ENCODE results near the gene TRIM60. TPM values are rescaled to one million over a fixed set of nuclear protein-coding genes. Genes with fewer than 3 reads are reported as not detected.
"Not testable (repeated sequence)": the region's sequence is repeated elsewhere in the genome, so short reads cannot be mapped to it uniquely, and the experiment has no call there.

The TRIM60 gene
- total RNA-seq, 2 experiments from 2014 or later = not detected

DNA sequence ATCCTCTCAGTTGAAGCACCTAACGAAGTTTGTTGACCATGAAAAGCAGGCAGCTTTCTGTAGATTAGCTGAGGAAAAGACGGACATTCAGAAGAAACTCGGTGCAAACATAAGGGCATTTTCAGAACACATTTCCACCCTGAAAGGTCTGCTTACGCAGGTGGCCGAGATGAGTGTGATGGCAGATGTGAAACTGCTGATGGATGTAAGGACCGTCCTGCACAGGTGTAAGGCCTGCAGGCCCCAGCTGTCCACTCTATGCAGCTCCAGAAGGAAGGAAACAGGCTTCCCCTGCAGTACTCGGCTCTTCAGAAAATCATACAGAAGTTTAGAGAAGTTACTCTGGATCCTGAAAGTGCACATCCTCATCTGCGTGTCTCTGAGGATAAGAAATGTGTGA lies 20.8 kb upstream of the TRIM60 start:
- Mint-ChIP-seq H3K4me1 (peaks cover 14% of the 10 kb centered on the region), H3K27me3 (peaks cover 43% of the 10 kb centered on the region), H3K4me3 (no peak overlapping the region), H3K27ac (no peak overlapping the region), H3K36me3 (ENCODE audit: low read depth) (no peaks in the 10 kb centered on the region), H3K9me3 (no peaks in the 10 kb centered on the region)
- DNase-seq = no peak
- CTCF ChIA-PET = no interaction called here
- POLR2A ChIA-PET = no interaction called here

DNA sequence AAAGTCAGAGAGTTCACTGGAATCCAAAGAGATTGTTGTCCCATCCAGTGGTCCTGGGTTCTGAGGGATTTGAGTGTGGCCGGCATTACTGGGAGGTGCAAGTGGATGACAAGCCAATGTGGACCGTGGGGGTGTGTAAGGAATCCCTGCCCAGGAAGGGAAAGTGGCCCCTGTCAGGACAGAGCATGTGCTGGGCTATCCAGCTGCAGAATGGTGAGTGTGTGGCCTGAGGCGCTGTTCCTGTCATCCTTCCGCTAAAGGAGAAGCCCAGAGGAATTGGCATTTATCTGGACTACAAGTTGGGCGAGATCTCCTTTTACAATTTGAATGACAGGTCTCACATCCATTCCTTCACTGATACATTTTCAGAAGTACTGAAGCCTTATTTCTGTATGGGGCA lies 20.4 kb upstream of the TRIM60 start:
- Mint-ChIP-seq H3K36me3 (ENCODE audit: low read depth) (no peaks in the 10 kb centered on the region), H3K4me3 (no peak overlapping the region), H3K27me3 (peaks cover 39% of the 10 kb centered on the region), H3K27ac (no peak overlapping the region), H3K9me3 (no peaks in the 10 kb centered on the region), H3K4me1 (peaks cover 14% of the 10 kb centered on the region)
- CTCF ChIA-PET = no interaction called here
- POLR2A ChIA-PET = no interaction called here
- no peak for DNase-seq

GRCh38 chr4:165013691-165014090 lies 18.1 kb upstream of the TRIM60 start:
- H3K27me3 Mint-ChIP-seq = peaks cover 33% of the 10 kb centered on the region
- CTCF ChIA-PET = no interaction called here

GRCh38 chr4:165016971-165017370 lies 14.8 kb upstream of the TRIM60 start:
- POLR2A ChIA-PET = no interaction called here
- Mint-ChIP-seq H3K4me1 (no peaks in the 10 kb centered on the region), H3K27me3 (peaks cover 23% of the 10 kb centered on the region), H3K27ac (peak overlapping the region; percentile 14), H3K36me3 (ENCODE audit: low read depth) (no peaks in the 10 kb centered on the region), H3K9me3 (no peaks in the 10 kb centered on the region), H3K4me3 (no peak overlapping the region)
- DNase-seq = no peak
- CTCF ChIA-PET = interaction anchor here (0.6 kb wide), 1 partner anchor 39 kb away, joined by 3 read pairs; no protein-coding TSS in a partner anchor

More at GRCh38 chr4:165013691-165014090, 18.1 kb upstream of the TRIM60 start:
- Mint-ChIP-seq H3K9me3 (no peaks in the 10 kb centered on the region), H3K4me3 (no peak overlapping the region), H3K4me1 (peaks cover 14% of the 10 kb centered on the region), H3K27ac (no peak overlapping the region), H3K36me3 (ENCODE audit: low read depth) (no peaks in the 10 kb centered on the region)
- POLR2A ChIA-PET = no interaction called here
- no peak for DNase-seq

- H3K27ac Mint-ChIP-seq; H3K9me3 Mint-ChIP-seq; H3K27me3 Mint-ChIP-seq; CTCF ChIA-PET; H3K4me1 Mint-ChIP-seq; POLR2A ChIA-PET; DNase-seq; H3K36me3 Mint-ChIP-seq (ENCODE audit: low read depth); H3K4me3 Mint-ChIP-seq: not testable (repeated sequence)
These were observed 11.8 kb upstream of the TRIM60 start for GRCh38 chr4:165019995-165020394.

DNA sequence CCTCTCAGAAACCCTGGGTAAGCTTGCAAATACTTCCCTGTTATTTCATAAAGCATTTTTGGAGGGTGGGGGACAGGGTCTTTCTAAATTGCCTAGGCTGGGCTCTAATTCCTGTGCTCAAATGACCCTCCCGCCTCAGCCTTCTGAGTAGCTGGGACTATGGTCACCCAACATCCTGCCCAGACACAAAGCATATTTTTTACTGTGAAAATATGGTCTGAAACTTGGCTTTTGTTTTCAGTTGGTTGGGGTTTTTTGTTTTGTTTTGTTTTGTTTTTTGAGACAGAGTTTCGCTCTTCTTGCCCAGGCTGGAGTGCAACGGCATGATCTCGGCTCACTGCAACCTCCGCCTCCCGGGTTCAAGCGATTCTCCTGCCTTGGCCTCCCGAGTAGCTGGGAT lies 6.0 kb upstream of the TRIM60 start:
- H3K9me3 Mint-ChIP-seq; H3K4me3 Mint-ChIP-seq; H3K27ac Mint-ChIP-seq; H3K27me3 Mint-ChIP-seq; DNase-seq; H3K4me1 Mint-ChIP-seq; H3K36me3 Mint-ChIP-seq (ENCODE audit: low read depth); POLR2A ChIA-PET: not testable (repeated sequence)
- CTCF ChIA-PET = interaction anchor here (1.4 kb wide), 1 partner anchor 12 kb away, joined by 3 read pairs; no protein-coding TSS in a partner anchor

DNA sequence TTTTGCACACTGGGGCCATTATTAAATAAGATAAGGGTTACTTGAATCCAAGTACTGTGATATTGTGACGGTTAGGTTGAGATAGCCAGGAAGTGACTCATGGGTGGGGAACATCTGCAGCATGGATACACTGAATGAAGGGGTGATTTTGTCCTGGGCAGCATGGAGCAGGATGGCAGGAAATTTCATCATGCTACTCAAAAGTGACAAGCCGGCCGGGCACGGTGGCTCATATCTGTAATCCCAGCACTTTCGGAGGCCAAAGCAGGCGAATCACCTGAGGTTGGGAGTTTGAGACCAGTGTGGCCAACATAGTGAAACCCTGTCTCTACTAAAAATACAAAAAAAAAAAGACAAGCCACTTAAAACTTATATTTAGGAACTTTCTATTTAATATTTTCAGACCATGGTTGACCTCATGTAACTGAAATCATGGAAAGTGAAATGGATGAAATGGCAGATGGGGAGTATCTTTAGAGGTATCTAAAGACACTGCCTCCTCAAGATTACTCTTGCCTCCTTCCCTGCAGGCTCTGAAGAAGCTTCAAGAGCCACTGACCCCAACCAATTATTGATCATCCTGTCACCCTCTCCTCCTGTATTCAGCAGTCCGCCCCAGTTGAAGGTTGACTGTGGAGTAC lies 3.9 kb upstream of the TRIM60 start:
- peaks cover 3% of the 10 kb centered on the region for H3K27me3 Mint-ChIP-seq
- POLR2A ChIA-PET = no interaction called here
- H3K36me3 Mint-ChIP-seq (ENCODE audit: low read depth) = no peaks in the 10 kb centered on the region
- H3K4me1 Mint-ChIP-seq = no peaks in the 10 kb centered on the region
- no peak overlapping the region for H3K27ac Mint-ChIP-seq
- no peak for DNase-seq
- H3K4me3 Mint-ChIP-seq = no peak overlapping the region
- CTCF ChIA-PET = interaction anchor here (0.7 to 0.9 kb wide), 2 partner anchors 35 to 48 kb away, joined by 3 read pairs; no protein-coding TSS in a partner anchor
- no peaks in the 10 kb centered on the region for H3K9me3 Mint-ChIP-seq

DNA sequence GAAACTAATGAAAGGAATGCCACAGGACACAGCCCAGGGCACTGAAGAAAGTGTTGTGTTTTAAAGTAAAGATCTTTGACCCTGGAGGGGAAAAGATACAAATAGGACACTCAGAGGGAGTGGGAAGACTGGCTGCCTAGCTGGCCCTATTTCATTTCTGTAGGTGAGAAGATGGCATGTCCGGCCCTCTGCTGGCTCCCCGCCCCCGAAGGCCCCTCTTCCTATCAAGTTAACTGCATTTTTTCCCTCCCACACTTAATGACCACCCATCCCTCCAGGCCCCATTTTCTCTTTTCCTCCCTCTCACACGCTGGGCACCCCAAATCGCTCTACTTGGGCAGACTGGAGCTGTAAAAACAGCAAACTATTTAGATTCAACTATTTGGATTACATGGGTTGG lies 16.4 kb downstream of the TRIM60 start:
- Mint-ChIP-seq H3K4me3 (no peak overlapping the region), H3K36me3 (ENCODE audit: low read depth) (no peaks in the 10 kb centered on the region), H3K27ac (no peak overlapping the region), H3K27me3 (no peaks in the 10 kb centered on the region), H3K4me1 (no peaks in the 10 kb centered on the region), H3K9me3 (no peaks in the 10 kb centered on the region)
- no peak for DNase-seq
- POLR2A ChIA-PET = no interaction called here
- CTCF ChIA-PET = interaction anchor here (1.2 kb wide), 1 partner anchor 11 kb away, joined by 3 read pairs; no protein-coding TSS in a partner anchor

DNA sequence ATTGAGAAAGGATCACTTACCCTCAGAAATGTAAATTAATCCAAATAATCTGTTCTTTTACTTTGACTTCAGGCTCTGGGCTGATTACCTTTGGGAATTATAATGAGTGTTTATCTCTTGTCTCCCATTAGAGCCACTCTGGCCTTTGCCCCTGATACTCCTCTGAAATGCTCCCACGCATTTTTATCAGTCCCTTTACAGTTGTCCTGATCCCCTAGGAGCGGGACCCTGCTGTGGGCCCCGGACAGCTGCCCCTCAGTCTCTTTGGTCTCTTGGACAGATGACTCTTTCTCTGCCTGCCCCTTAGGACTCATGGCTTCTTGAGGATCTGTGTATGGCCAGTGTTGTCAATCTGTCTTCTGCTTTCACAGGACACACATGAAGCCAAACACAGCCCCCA lies 20.8 kb downstream of the TRIM60 start:
- Mint-ChIP-seq H3K4me3 (no peak overlapping the region), H3K4me1 (no peaks in the 10 kb centered on the region), H3K36me3 (ENCODE audit: low read depth) (no peaks in the 10 kb centered on the region), H3K9me3 (no peaks in the 10 kb centered on the region), H3K27me3 (no peaks in the 10 kb centered on the region), H3K27ac (no peak overlapping the region)
- ChIA-PET POLR2A (no interaction called here), CTCF (no interaction called here)
- no peak for DNase-seq

DNA sequence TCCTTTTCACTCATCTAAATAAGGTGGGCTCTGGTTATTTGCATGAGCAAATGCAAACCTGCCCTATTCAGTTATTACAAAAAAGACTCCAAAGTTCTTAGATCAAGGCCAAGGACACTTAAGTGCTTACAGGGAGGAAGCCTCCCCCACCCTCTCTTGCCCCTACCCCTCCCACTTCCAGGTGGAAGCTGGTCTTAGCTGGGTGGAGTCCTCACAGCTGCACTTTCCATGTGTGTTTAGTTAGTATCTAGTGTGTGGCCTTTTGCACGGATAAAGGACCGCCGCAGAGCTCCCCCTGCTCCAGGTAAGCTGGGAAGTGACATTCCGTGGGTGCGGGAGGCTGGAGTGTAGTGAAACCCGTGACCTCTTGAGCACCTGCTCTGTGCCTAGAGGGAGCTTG lies 21.8 kb downstream of the TRIM60 start, which contains the start of gene TRIM75:
TRIM75 (plus strand) TSS at position 222 of the 400 bp plus-strand sequence. CDS start 5,282 bp downstream, outside the sequence.
- Mint-ChIP-seq H3K4me3 (no peak within 1 kb of the TSS), H3K4me1 (no peaks in the 10 kb centered on the region), H3K36me3 (ENCODE audit: low read depth) (no peaks in the 10 kb centered on the region), H3K27me3 (no peaks in the 10 kb centered on the region), H3K27ac (no peak within 1 kb of the TSS), H3K9me3 (no peaks in the 10 kb centered on the region)
- ChIA-PET POLR2A (no interaction called here), CTCF (no interaction called here)
- DNase-seq = no peak

- CTCF ChIA-PET = interaction anchor here (0.5 to 0.7 kb wide), 2 partner anchors 39 to 1381 kb away, joined by 3 read pairs; no protein-coding TSS in a partner anchor
These were observed 23.8 kb downstream of the TRIM60 start for GRCh38 chr4:165055601-165056000.

GRCh38 chr4:165058666-165059065 lies 26.9 kb downstream of the TRIM60 start:
- CTCF ChIA-PET = interaction anchor here (1.2 kb wide), 1 partner anchor 10 kb away, joined by 3 read pairs; no protein-coding TSS in a partner anchor
- Mint-ChIP-seq H3K36me3 (ENCODE audit: low read depth) (no peaks in the 10 kb centered on the region), H3K27ac (no peak overlapping the region), H3K9me3 (no peaks in the 10 kb centered on the region), H3K27me3 (peaks cover 3% of the 10 kb centered on the region), H3K4me1 (no peaks in the 10 kb centered on the region), H3K4me3 (no peak overlapping the region)
- DNase-seq = no peak
- POLR2A ChIA-PET = no interaction called here

More at GRCh38 chr4:165055601-165056000, 23.8 kb downstream of the TRIM60 start:
- H3K4me1 Mint-ChIP-seq = no peaks in the 10 kb centered on the region
- H3K9me3 Mint-ChIP-seq = no peaks in the 10 kb centered on the region
- POLR2A ChIA-PET = no interaction called here
- H3K36me3 Mint-ChIP-seq (ENCODE audit: low read depth) = no peaks in the 10 kb centered on the region
- H3K27ac Mint-ChIP-seq = no peak overlapping the region
- no peak overlapping the region for H3K4me3 Mint-ChIP-seq
- DNase-seq = no peak
- peaks cover 3% of the 10 kb centered on the region for H3K27me3 Mint-ChIP-seq

DNA sequence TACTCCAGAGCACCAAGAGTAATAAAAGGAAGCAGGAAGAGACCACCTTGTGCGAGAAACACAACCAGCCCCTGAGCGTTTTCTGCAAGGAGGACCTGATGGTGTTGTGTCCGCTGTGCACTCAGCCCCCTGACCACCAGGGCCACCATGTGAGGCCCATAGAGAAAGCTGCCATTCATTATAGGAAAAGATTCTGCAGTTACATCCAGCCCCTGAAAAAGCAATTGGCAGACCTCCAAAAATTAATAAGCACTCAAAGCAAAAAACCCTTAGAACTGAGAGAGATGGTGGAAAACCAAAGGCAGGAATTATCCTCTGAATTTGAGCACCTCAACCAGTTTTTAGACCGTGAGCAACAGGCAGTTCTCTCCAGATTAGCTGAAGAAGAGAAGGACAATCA lies 27.6 kb downstream of the TRIM60 start:
- H3K27ac Mint-ChIP-seq = no peak overlapping the region
- no peak overlapping the region for H3K4me3 Mint-ChIP-seq
- no peaks in the 10 kb centered on the region for H3K9me3 Mint-ChIP-seq
- no peak for DNase-seq
- H3K4me1 Mint-ChIP-seq = no peaks in the 10 kb centered on the region
- ChIA-PET POLR2A (no interaction called here), CTCF (interaction anchor here (0.9 to 1.2 kb wide), 2 partner anchors 11 to 435 kb away, joined by 3 read pairs; no protein-coding TSS in a partner anchor)
- H3K36me3 Mint-ChIP-seq (ENCODE audit: low read depth) = no peaks in the 10 kb centered on the region
- H3K27me3 Mint-ChIP-seq = peaks cover 3% of the 10 kb centered on the region

- POLR2A ChIA-PET = no interaction called here
- CTCF ChIA-PET = no interaction called here
- Mint-ChIP-seq H3K9me3 (no peaks in the 10 kb centered on the region), H3K4me1 (no peaks in the 10 kb centered on the region), H3K36me3 (ENCODE audit: low read depth) (no peaks in the 10 kb centered on the region), H3K4me3 (no peak overlapping the region), H3K27ac (no peak overlapping the region), H3K27me3 (peaks cover 3% of the 10 kb centered on the region)
- no peak for DNase-seq
These were observed 29.1 kb downstream of the TRIM60 start for GRCh38 chr4:165060938-165061337.
